Liver (tissue), 9 donors: ENCODE measurements around the gene CRHR1. TPM values are rescaled to one million over a fixed set of nuclear protein-coding genes. Genes with fewer than 3 reads are reported as not detected.

Source experiments
- DNase-seq: peaks from one replicate; pipeline ENCODE4 v3.0.0-alpha.2; 2017; ENCODE audit warnings: low spot score
- H3K27ac ChIP-seq, 2 donors: one replicate each; pipeline ENCODE4 v1.7.0; 2013; ENCODE audit warnings: inconsistent platforms in 2 of 2, low read length in 2 of 2, control low read depth in 1 of 2, low read depth in 1 of 2, mild to moderate bottlenecking in 1 of 2
- H3K27me3 ChIP-seq, 4 donors: one replicate each; pipeline versions ENCODE4 v1.6.1 to v1.7.0; 2013; ENCODE audit warnings: low read length in 3 of 4, inconsistent platforms in 1 of 4, mild to moderate bottlenecking in 1 of 4, moderate library complexity in 1 of 4; ENCODE audit not compliant: control insufficient read depth in 4 of 4, insufficient read depth in 4 of 4
- H3K36me3 ChIP-seq, 4 donors: one replicate each; pipeline versions ENCODE4 v1.6.1 to v1.7.0; 2013; ENCODE audit warnings: low read length in 3 of 4, mild to moderate bottlenecking in 3 of 4, low read depth in 1 of 4, moderate library complexity in 1 of 4; ENCODE audit not compliant: control insufficient read depth in 4 of 4, insufficient read depth in 3 of 4
- H3K4me1 ChIP-seq, 4 donors: one replicate each; pipeline versions ENCODE4 v1.6.1 to v1.7.0; 2013; ENCODE audit warnings: low read length in 3 of 4, mild to moderate bottlenecking in 3 of 4, moderate library complexity in 1 of 4; ENCODE audit not compliant: control insufficient read depth in 4 of 4, insufficient read depth in 4 of 4
- H3K4me3 ChIP-seq, 3 donors: one replicate each; pipeline versions ENCODE4 v1.6.1 to v1.7.0; 2013; ENCODE audit warnings: low read length in 3 of 3, control low read depth in 1 of 3, low read depth in 1 of 3, mild to moderate bottlenecking in 1 of 3
- H3K9ac ChIP-seq, 2 donors: one replicate each; pipeline ENCODE4 v1.7.0; 2013; ENCODE audit warnings: low read length in 2 of 2, mild to moderate bottlenecking in 2 of 2, moderate library complexity in 2 of 2, control low read depth in 1 of 2, low read depth in 1 of 2
- H3K9me3 ChIP-seq, 4 donors: one replicate each; pipeline versions ENCODE4 v1.6.1 to v1.7.0; 2013; ENCODE audit warnings: low read length in 3 of 4; ENCODE audit not compliant: control insufficient read depth in 4 of 4
- ATF3 ChIP-seq: IDR thresholded peaks from 2 replicates; pipeline ENCODE4 v1.6.1; 2016; ENCODE audit warnings: antibody characterized with exemption
- CTCF ChIP-seq: fragments of 150-350 bp; IDR thresholded peaks from 2 replicates; pipeline ENCODE4 v1.5.1; 2017; ENCODE audit warnings: improper control_type of control experiment, low read depth, low read length; ENCODE audit not compliant: missing input control
- EGR1 ChIP-seq, 2 donors: IDR thresholded peaks; 2 replicates each; pipeline ENCODE4 v1.6.1; 2016 to 2018; ENCODE audit warnings: antibody characterized with exemption in 2 of 2, low read depth in 2 of 2
- FOXA1 ChIP-seq: IDR thresholded peaks from 2 replicates; pipeline ENCODE4 v1.6.1; 2016; ENCODE audit warnings: antibody characterized with exemption
- FOXA2 ChIP-seq: IDR thresholded peaks from 2 replicates; pipeline ENCODE4 v1.6.1; 2016; ENCODE audit warnings: antibody characterized with exemption
- GABPA ChIP-seq, 2 donors: IDR thresholded peaks in 1 of 2; conservative IDR thresholded peaks in 1 of 2; 2 replicates each; pipeline ENCODE4 v1.6.1; 2016; ENCODE audit warnings: antibody characterized with exemption in 2 of 2, mild to moderate bottlenecking in 1 of 2, moderate library complexity in 1 of 2
- HNF4A ChIP-seq, 2 donors: conservative IDR thresholded peaks; 2 replicates each; pipeline ENCODE4 v1.6.1; 2016; ENCODE audit warnings: antibody characterized with exemption in 2 of 2, mild to moderate bottlenecking in 2 of 2
- HNF4G ChIP-seq: IDR thresholded peaks from 2 replicates; pipeline ENCODE4 v1.6.1; 2016; ENCODE audit warnings: antibody characterized with exemption
- JUND ChIP-seq, 2 donors: IDR thresholded peaks; 2 replicates each; pipeline ENCODE4 v1.6.1; 2016; ENCODE audit warnings: antibody characterized with exemption in 2 of 2
- NR2F2 ChIP-seq: IDR thresholded peaks from 2 replicates; pipeline ENCODE4 v1.6.1; 2016; ENCODE audit warnings: antibody characterized with exemption
- RAD21 ChIP-seq, 2 donors: IDR thresholded peaks; 2 replicates each; pipeline ENCODE4 v1.6.1; 2016; ENCODE audit warnings: antibody characterized with exemption in 2 of 2, mild to moderate bottlenecking in 2 of 2
- REST ChIP-seq: IDR thresholded peaks from 2 replicates; pipeline ENCODE4 v1.6.1; 2016; ENCODE audit warnings: antibody characterized with exemption, mild to moderate bottlenecking
- RXRA ChIP-seq, 2 donors: IDR thresholded peaks; 2 replicates each; pipeline ENCODE4 v1.6.1; 2017 to 2018; ENCODE audit warnings: antibody characterized with exemption in 2 of 2, mild to moderate bottlenecking in 1 of 2
- SP1 ChIP-seq: IDR thresholded peaks from 2 replicates; pipeline ENCODE4 v1.6.1; 2018; ENCODE audit warnings: antibody characterized with exemption, mild to moderate bottlenecking
- TAF1 ChIP-seq: conservative IDR thresholded peaks from 2 replicates; pipeline ENCODE4 v1.6.1; 2016; ENCODE audit warnings: antibody characterized with exemption, mild to moderate bottlenecking
- YY1 ChIP-seq: IDR thresholded peaks from 2 replicates; pipeline ENCODE4 v1.6.1; 2016; ENCODE audit warnings: antibody characterized with exemption, mild to moderate bottlenecking
- ZBTB33 ChIP-seq: IDR thresholded peaks from 2 replicates; pipeline ENCODE4 v1.6.1; 2016; ENCODE audit warnings: antibody characterized with exemption
- WGBS: extraction: QIAGEN DNeasy Blood & Tissue Kit; methylation state at CpG from one replicate; pipeline ENCODE4 v1.1.7; 2013; 5-methylcytosine and 5-hydroxymethylcytosine counted together
- polyA plus RNA-seq, 2 donors: library from polyadenylated mRNA; stranded (reverse) in 1 of 2; unstranded in 1 of 2; fragments of 200-250 nt in 1 of 2; fragments of >200 nt in 1 of 2; fragmentation: Nextera tagmentation in 1 of 2; extraction: Ambion mirVana in 1 of 2; gene quantifications; one replicate each; pipeline versions ENCODE4 v1.2.1 to v1.2.3, GENCODE V29; 2013 to 2015
- total RNA-seq, 2 donors: library from RNA; depleted of rRNA; stranded (reverse); fragments of >200 nt; gene quantifications; one replicate each; pipeline ENCODE4 v1.2.3, GENCODE V29; 2014
- TF ChIP-seq, protein P1 (sequence below): IDR thresholded peaks from 2 replicates; pipeline ENCODE4 v1.6.1; 2016; ENCODE audit warnings: antibody characterized with exemption
- donor health status: healthy.
- donor health status: healthy.
- donor health status: healthy.
- donor health status: healthy.
- donor health status: healthy.

The CRHR1 gene
- total and polyA plus RNA-seq, 4 donors = not detected

- no peak for DNase-seq
- 65% methylated on average over 5 of the region's 5 CpGs for WGBS
- H3K9me3 ChIP-seq = no peaks in the 10 kb centered on the region
- no peak overlapping the region for H3K27ac ChIP-seq
- H3K27me3 ChIP-seq = peaks cover 0 to 8% (median 0%) of the 10 kb centered on the region in 4 donors
- TF ChIP-seq RAD21 (IDR thresholded peaks at IDR 0.05) (no peak), HNF4G (no peak), ATF3 (no peak), JUND (IDR thresholded peaks at IDR 0.05) (no peak), HNF4A (conservative IDR thresholded peaks at IDR 0.05) (no peak), ZBTB33 (no peak), FOXA2 (no peak), TAF1 (no peak), REST (no peak), FOXA1 (no peak), YY1 (no peak), EGR1 (IDR thresholded peaks at IDR 0.05; ENCODE audit: low read depth in 2 of 2) (no peak), GABPA (IDR thresholded peaks at IDR 0.05 in 1 of 2, conservative IDR thresholded peaks at IDR 0.05 in 1 of 2) (no peak), SP1 (no peak), NR2F2 (no peak), RXRA (IDR thresholded peaks at IDR 0.05) (no peak), CTCF (no peak)
- TF ChIP-seq, protein P1, sequence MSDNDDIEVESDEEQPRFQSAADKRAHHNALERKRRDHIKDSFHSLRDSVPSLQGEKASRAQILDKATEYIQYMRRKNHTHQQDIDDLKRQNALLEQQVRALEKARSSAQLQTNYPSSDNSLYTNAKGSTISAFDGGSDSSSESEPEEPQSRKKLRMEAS = no peak
- no peaks in the 10 kb centered on the region for H3K4me1 ChIP-seq
- H3K4me3 ChIP-seq = no peak overlapping the region
- H3K9ac ChIP-seq = no peak overlapping the region
- H3K36me3 ChIP-seq = no peaks in the 10 kb centered on the region
These were observed 43.4 kb upstream of the CRHR1 start for GRCh38 chr17:45740553-45741330.
